GM18499 (cell line): ENCODE measurements around the gene BTBD9.

Experiments used
- ATAC-seq: cut with Tn5 transposase; IDR thresholded peaks from one replicate; pipeline ENCODE4 v1.9.1; 2021; ENCODE audit warnings: moderate number of reproducible peaks; ENCODE audit not compliant: insufficient read depth, unreplicated experiment

Gene BTBD9

DNA sequence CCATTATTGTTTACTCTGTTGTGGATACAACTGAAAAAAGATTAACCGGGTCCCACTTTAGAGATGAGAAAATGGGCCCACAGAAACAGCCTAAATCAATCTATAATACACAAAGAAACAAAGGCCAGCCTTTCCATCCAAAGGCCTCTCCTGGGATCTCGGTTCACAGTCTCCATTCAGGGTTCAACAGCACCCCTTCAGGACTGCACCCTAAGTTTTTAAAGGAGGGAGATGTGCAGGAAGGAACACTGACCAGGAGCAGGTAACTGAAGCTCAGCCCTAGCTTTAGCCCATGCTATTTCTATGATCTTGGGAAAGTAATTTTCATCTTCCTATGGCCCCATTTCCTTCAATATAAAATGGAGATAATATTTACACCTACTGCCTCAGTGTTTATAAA, 147.7 kb downstream of the BTBD9 start:
- no peak for ATAC-seq

DNA sequence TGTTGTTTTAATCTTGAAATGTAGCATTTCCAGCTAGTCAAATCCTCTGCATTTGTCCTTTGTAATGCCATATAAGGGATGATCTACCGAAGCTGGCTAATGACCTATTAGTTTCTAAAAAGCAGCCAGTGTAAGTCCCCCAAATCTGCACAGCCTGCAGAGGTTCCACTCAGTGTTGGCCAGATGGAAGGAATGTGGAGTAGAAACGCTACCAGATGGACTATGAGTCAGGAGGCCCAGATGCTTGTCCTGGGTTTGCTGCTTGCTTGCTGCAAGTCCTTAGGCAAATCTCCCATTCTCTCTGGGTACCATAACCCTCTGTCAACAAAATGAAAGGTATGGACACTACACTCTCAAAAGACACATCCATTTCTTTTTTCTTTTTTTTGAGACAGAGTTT, 149.8 kb downstream of the BTBD9 start:
- ATAC-seq: no peak

DNA sequence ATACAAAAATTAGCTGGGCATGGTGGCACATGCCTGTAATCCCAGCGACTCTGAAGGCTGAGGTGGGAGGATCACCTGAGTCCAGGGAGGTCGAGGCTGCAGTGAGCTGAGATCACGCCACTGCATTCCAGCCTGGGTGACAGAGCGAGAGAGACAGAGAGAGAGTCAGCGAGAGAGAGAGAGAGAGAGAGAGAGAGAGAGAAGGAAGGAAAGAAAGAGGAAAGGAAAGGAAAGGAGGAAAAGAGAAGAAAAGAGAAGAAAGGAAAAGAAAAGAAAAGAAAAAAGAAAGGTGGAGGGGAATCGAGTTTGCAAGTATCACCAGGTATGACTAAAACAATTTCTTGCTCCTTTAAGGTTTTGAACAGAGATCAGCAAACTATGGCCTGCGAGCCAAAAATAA, 152.3 kb downstream of the BTBD9 start:
- no peak for ATAC-seq

GRCh38 chr6:38485488-38485887, 154.2 kb downstream of the BTBD9 start:
- no peak for ATAC-seq

DNA sequence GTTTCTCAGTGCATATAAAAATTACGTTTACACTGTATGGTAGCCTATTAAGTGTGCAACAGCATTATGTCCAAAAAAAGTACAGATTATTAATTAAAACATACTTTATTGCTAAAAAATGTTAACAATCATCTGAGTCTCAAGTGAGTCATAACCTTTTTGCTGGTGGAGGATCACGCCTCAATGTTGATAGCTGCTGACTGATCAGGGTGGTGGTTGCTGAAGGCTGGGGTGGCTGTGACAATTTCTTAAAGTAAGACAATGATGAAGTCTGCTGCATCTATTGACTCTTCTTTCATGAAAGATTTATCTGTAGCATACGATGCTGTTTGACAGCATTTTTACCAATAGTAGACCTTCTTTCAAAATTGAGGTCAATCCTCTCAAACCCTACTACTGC, 155.1 kb downstream of the BTBD9 start:
- no peak for ATAC-seq

DNA sequence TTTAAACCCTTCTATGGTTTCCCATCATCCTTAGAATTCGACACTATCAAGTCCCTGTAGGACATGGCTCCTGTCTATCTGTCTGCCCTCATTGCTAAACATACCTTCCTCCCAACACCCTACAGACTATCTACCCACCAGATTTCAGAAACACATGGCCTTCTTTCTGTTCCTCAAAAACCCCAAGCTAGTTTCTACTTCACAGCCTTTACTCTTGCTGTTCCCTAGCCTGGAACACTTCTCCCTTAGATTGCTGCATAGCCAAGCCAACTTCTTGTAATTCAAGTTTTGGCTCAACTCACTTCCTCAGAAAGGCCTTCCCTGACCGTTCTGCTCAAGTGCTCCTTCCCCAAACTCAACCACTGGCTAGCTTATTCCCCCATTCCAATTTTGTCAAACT, 156.2 kb downstream of the BTBD9 start:
- peak; percentile 68 for ATAC-seq

- no peak for ATAC-seq
These were observed 157.3 kb downstream of the BTBD9 start for GRCh38 chr6:38482466-38482865.

DNA sequence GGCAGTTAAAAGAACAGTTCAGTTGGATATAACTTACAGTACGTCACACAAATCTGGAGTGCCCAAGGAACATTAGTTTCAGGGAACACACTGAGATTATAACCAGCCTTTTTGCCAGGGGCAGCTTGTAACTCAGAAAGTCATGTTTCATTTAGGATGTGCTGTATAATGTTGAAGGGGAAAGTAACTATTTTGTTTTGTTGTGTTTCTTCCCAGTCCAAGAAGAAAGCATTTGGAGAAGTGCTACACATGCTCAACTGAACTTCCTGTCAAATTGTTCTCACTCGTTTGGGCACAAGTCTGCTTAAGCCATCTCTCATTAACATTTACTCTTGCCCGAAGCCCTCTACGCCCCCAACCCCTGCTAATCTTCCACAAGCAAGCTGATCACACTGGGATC, 157.9 kb downstream of the BTBD9 start:
- no peak for ATAC-seq

DNA sequence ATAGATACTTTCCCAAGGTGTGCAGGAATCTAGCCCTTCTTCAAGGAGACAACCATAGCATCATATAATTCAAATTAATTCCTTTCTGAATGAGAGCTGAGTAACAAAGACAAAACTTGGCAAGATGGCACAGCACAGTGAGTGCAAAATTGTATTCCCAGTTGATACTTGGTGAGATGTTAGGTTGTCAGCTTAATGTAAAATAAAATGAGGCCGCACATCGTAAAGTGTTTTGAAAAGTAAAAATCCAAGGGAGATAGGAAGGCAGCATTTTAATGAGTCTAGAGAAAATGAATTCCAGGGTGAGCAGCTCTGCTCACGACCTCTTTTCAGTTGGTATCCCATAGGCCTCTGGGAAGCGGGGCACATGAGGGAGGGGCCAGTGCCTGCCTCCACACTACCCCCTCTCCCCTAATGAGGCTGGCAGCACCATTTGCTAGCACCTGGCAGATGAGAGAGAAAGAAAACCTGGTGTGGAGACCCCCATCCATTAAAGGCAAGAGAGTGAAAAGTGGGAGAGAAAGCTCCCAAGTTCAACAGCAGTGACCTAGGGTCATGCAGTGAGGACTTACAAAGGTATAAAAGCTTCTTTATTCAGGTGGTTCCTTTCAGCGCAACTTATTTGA, 158.4 kb downstream of the BTBD9 start:
- ATAC-seq: no peak

GRCh38 chr6:38480036-38480435, 159.7 kb downstream of the BTBD9 start:
- ATAC-seq: no peak

DNA sequence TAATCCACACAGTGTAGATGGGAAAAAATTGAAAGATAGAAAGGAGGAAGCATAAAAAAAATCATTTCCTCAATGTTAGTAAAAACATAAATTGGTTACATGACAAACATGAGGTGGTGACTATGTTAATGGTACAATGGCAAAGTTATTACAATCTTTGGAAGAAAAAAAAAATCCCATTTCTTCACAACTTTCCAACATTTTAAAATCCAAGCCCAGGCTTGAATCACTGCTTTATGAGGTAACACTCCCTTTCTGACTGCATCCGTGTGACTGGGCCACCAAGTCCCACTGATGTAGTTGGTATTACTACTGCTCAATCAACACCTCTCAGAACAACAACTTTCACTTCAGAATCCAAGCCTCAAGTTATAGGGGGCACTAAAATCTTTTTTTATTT, 160.4 kb downstream of the BTBD9 start:
- ATAC-seq: no peak

- ATAC-seq: no peak
These were observed 162.0 kb downstream of the BTBD9 start for GRCh38 chr6:38477680-38478260.

DNA sequence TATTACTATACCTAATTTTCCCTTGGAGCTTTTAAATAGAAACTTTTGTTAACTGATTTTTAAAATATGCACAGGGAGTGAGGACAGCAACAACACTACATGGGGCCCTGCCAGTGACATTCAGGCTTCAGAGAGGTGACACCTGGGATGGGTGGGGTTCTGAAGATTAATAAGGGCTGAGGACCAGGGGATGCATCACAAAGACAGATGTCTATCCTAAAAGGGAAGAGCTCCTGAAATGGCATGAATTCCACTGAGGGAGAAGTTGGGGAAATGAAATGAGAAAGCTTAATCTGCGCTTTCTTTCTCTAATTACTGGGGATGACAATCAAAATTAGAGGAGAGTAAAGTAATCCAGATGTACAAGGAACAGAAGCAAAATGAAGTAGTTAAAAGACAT, 162.8 kb downstream of the BTBD9 start:
- ATAC-seq: no peak

DNA sequence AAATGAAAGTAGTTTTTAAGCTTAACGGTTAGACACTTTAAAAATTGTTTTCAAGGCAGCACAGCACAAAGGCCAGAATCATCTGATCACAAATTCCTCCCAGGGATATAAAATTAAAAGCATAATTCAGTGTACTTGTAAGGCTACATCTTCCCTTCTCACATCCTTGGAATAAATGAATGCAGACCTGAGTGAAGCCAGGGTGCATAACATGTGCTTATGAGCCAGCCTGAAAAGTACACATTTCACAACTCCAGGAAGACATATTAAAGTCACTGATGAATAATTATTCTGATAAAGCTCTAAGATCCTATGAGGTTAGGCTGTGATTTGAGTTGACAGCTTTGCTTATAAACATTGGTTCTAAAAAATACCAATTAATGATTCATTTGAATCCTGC, 163.6 kb downstream of the BTBD9 start:
- ATAC-seq: no peak

DNA sequence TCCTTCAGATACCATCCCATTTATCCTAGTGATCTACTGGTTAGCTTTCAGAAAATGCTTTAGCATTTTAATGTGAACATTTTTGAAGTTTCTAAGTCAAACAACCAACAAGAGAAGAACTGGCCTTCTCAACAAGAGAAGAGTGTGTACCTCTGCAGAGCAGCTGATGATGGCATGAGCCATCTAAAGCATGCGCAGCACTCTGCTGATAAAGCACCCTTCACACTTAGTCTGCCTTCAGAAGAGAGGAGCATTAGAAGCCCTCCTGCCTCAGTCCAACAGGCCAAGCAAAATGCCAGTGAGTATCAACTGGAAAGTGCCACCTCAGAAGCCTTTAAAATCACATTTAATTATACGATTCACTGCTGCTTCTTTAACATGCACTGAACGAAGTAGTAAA, 169.2 kb downstream of the BTBD9 start:
- ATAC-seq: no peak

DNA sequence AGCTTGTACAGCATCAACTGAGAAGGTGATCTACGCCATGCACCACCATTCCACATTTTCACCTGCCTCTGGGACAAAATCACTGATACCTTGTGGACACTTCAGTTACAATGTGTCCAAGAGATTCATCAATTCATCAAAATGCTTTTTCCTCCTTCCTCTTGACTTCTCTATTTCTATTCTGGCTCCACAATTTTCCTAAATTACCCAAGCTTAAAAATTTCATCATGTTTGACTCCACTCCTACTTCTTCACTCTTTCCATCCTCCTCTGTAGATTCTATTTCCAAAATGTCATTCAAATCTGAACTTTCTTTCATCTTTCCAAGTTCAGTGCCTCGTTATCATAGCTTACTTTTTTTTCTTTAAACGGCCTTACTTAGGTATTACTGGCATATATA, 172.2 kb downstream of the BTBD9 start:
- ATAC-seq: no peak

DNA sequence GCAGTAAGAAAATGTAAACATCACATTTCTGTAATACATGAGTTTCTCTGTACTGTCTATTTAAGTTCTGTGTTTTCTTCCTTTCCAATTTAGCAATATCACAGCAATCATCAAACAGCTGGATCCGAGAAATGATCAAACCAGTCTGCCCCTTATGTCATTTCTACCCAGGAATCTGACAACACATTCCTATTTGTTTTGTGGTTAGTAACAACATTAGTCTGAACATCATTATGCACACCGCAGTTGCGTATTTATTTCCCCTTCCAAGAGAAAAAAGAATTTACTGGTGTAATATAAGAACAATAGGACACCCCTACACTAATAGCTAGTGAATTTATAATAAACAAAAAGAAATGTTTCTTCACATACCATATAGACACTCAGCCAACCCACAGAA, 179.5 kb downstream of the BTBD9 start:
- no peak for ATAC-seq

GRCh38 chr6:38459291-38459690, 180.4 kb downstream of the BTBD9 start:
- ATAC-seq: no peak

- no peak for ATAC-seq
These were observed 185.9 kb downstream of the BTBD9 start for GRCh38 chr6:38453861-38454260.

DNA sequence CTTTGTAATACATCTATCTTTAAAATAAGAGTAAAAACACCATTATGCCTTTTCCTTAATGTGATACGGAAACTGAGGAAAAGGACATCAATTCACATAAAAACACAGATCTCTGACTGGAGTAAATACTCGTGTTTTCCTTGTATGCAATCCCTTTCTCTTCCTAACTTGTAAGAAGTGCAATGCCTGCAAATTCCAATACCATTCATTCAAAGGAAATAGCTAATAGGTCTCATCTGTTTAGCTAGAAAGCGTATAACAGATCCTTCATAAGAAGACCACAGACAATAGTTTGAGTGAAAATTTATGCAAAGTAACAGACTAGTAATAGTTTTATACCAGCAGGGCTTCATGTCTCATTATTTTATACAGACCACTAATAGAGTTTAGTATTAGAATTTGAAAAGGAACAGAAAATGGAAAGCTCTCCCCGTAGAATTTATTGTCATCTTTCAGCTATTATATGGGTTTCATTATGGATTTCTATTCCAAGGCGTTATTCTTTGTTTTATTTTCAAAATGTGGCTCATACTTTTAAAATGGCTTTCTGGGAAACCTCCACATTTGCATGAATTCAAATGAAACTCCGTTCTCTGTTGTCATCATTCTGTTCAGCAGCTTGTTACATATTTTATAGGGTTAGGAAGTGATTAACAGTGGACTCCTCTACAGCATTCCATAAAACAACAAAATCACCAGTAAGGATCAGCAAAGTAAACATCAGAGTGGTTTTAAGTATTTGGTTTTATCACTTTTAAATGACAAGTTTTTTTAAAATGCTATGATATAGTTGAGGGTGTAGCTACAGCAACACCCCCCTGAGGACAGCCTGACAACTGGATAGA, 186.7 kb downstream of the BTBD9 start:
- ATAC-seq: no peak

DNA sequence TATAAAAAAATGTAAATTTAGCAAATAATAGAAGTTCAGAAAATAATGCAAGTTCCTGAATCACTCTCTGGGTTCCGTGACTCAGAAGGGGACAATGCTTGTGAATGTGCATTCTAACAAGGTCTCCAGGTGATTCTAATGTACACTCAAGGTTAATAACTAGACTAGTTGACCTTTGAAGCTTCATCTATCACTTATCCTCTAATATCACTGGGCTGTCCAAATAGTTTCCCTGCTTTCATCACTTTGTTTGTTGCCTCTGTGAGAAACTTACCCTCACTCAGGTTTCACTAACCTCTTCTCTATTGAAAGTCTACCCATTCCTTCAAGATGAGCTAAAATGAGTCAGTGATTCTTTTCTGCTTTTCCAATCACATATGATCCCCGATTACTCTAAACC, 189.0 kb downstream of the BTBD9 start:
- no peak for ATAC-seq

DNA sequence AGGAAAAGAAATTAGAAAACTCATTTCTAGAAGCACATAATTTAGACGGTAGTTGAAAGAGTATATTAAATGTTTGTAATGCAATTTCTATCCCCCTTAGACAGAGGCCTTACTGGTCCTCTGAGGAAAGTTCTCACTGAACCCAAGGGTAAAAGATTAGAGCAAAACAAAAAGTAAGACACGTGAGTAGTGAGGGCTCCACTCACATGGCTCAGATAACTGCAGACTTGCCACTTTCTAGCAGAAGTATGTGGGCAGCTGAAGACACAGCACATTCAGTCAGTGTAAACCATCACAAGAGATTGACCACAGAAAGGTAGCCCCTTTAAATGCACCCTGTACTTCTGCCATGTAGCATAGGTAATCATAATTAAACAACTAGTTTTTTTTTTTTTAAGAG, 193.8 kb downstream of the BTBD9 start:
- no peak for ATAC-seq
